HG03571 (cell line): Measurements from ENCODE around the gene IREB2.
"Not testable (repeated sequence)": the region's sequence is repeated elsewhere in the genome, so short reads cannot be mapped to it uniquely, and the experiment has no call there.

Source experiments
- ATAC-seq: cut with Tn5 transposase; IDR thresholded peaks from one replicate; pipeline ENCODE4 v1.9.1; 2021; ENCODE audit not compliant: unreplicated experiment

Gene IREB2

GRCh38 chr15:78437762-78438618, at the start of gene IREB2:
Gene IREB2, plus strand, starts transcription at chr15:78438216. Its CDS starts 122 bp downstream, at chr15:78438338.
- ATAC-seq = peak; percentile 81

DNA sequence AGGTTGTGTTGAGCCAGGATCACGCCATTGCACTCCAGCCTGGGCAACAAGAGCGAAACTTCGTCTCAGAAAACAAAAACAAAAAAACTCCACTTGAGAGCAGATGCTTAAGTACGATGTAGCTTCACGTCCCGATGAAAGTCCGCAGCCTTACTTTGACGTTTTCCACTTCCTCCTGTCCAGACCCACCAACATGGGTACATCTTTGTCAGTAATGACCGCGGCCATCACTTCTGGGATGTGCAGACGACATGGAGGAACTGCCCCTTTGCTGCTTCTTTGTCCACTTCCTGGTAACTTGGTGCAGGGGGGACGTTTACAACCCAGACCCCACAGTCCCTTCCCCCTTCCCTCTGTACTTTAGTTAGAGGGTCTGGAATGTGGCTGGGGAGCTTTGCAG, 49.2 kb upstream of the IREB2 start:
- ATAC-seq = no peak

DNA sequence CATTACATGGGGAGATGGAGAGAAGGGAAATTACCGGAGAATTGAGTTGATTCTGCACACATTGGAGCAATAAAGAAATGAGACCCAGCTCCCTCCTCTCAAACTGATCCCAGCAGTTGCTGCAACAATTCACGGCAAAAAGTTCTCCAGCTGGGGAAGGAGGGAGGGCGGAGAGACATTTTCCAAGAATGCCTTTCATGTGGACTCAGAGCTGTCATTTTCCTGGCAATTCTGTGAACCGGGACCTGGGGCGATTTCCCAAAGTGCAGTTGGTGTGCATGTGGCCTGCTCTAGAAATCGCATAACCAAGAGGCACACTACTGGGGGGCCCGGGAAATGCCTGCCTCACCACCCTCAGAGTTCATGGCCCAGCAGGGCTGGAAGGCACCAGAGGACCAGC, 48.7 kb upstream of the IREB2 start:
- ATAC-seq = no peak

DNA sequence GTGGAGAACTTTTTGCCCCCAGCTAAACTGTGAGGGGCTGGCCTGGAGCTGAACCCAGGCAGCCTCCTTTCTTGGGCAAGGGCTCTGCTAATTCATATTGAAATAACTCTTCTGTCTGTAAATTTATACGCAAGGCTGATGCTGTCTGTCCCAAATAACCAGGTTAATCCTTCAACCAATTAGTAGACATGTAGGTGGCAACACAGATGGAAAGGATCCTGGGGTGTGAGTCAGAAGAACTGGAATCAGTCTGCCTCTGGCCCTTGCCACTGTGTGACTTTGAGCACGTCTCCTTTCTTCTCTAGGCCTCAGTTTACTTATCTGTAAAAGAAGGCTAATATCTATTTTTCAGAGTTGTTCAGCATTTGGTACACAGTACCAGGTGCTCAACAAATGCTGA, 48.3 kb upstream of the IREB2 start:
- ATAC-seq = no peak

GRCh38 chr15:78390242-78390641, 47.8 kb upstream of the IREB2 start:
- no peak for ATAC-seq

DNA sequence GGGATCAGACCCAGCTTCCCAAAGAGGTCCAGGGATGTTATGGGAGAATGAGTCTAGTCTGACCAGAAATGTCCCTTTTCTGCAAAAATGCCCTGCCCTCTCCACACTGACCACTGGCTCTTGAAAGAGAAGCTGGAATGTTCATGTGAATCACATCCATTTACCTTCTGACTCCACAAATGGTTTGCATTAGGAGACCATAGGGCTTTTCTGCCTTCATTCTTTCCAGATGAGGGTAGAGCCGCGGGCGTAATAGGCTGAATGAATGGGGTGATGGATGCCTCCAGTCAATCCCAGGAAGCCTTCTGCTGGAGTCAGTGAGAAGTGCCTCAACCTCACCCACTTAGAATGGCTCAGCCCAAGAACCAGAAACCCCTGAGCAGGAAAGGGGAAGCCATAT, 47.2 kb upstream of the IREB2 start:
- ATAC-seq = no peak

GRCh38 chr15:78391781-78392180, 46.2 kb upstream of the IREB2 start:
- no peak for ATAC-seq

DNA sequence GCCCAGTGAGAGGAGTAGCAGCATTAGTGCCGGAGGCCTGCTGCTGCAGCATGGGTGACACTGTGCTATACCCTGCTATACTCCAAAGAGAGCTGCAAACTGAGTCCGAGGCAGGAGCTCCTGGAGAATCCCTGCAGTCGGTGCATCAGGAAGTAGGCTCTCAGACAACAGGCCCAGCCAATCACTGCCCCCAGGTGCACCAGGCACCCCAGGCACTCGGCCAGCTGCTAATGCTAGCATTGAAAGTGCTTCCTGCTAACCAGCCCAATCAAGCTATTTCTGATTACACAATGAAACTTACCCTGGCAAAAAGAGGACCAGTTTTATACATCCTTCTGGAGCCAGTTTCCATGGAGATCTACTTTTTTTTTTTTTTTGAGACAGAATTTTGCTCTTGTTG, 45.6 kb upstream of the IREB2 start:
- no peak for ATAC-seq

DNA sequence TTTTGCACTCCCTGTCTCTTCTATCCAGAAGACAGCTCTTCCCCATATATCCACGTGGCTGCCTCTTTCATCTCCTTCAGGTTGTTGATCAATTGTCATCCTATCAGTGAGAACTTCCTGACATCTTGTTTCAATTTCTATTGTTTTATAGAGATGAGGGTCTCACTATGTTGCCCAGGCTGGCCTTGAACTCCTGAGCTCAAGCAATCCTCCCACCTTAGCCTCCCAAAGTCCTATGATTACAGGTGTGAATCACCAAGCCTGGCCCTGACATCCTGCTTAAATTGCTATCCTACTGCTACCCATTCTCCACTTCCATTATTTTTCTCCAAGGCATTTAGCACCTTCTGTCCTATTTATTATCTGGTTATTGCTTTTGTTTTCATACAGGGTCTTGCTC, 44.9 kb upstream of the IREB2 start:
- ATAC-seq = no peak

- ATAC-seq = no peak
These were observed 44.0 kb upstream of the IREB2 start for GRCh38 chr15:78394026-78394425.

DNA sequence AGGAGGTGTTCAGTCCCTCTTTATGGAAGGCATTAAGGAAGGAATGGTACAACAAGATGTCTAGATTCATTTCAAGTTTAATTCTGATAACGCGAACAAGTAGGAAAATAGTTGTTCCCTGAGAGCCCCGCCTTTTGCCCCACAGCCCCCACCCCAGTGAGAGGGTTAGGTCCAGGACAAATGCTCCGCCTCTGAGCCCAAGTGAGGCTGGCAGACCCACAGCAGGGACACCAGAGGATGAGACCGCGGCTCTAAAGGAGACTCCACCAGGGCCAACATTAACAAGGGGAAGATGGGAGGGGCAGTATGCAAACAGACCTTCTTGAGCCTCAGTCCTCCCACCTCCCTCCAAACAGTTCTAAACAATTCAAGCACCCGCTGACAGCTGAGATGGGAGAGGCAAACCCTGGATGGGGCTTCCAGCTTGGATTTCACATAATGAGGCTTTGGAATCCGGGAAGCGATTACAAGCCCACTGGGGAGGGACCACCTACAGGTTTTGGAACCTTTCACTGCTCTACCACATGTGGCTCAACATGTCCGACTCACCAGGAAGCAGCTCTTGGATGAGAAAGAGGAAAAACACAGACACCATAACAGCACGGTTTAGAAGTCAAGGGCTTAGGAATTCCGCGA, 42.9 kb upstream of the IREB2 start:
- ATAC-seq = no peak

DNA sequence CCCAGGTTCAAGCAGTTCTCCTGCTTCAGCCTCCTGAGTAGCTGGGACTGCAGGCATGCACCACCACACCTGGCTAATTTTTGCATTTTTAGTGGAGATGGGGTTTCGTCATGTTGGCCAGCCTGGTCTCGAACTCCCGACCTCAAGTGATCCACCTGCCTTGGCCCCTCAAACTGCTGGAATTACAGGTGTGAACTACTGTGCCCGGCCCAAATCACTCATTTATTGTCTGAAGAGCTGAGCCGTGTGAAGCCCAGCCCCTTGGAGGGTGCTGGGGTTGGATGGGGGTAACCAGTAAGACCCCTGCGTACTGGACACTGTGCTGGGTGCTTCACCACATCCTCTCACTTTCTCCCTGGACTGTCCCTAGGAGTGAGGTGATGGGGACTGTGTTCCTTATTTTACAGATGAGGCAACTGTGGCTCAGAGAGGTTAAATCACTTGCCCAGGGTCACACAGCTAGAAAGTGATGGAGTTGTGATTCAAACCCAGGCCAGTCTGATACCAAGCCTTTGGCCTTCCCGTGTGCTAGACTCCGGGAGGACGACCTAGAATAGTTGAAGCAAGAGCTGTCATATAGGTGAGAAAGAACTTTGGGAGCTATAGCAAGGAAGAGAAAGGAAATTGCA, 41.7 kb upstream of the IREB2 start:
- no peak for ATAC-seq

- ATAC-seq = no peak
These were observed 41.0 kb upstream of the IREB2 start for GRCh38 chr15:78396976-78397375.

DNA sequence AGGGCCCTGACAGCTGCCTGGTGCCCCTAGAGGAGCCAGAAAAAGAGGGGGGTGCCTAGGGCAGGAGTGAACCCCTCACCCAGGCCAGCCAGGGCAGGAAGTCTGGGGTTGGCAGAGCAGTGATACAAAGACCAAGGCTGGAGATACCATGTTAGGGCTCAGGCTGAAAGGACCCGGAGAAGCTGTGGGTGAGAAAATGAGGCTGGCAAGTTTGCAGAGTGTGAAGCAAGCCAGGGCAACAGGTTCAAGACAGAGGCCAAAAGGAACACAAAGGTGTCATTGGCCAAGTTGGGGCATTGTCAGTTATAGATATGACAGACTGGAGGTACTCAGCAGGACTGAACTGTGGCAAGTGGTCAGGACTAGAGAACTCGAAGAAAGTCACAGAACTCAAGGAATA, 40.6 kb upstream of the IREB2 start:
- no peak for ATAC-seq

- ATAC-seq = no peak
These were observed 39.8 kb upstream of the IREB2 start for GRCh38 chr15:78398076-78398825.

DNA sequence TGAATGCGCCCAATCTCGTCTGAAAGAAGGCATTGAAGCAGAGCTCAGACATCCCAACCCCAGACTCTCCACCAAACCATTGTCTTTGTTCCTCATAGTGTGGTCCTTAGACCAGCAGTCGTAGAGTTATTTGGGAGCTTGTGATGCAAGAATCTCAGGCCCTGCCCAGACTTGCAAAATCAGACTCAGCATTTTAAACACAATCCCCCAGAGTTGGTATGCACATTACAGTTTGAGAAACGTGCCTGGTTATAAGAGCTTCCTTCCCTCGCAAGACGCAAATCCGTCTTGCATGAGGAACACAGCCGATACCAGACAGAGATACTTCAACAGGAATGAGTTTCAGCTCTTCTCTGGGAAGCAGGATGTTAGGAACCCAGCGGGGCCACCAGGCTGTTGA, 38.9 kb upstream of the IREB2 start:
- ATAC-seq = no peak

GRCh38 chr15:78402061-78402610, 35.9 kb upstream of the IREB2 start:
- ATAC-seq = no peak

GRCh38 chr15:78404125-78404524, 33.9 kb upstream of the IREB2 start:
- ATAC-seq = no peak

DNA sequence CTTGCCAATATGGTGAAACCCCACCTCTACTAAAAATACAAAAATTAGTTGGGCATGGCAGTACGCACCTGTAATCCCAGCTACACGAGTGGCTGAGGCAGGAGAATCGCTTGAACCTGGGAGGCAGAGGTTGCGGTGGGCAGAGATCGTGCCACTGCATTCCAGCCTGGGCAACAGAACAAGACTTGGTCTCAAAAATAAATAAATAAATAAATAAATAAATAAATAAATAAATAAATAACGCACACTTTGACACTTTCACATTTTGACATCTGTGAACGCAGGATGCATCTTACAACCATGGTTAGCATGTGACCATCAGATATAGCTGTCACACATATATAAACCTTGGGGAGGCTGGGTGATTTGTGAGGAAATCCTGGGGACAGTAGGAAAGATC, 33.2 kb upstream of the IREB2 start:
- ATAC-seq = not testable (repeated sequence)

DNA sequence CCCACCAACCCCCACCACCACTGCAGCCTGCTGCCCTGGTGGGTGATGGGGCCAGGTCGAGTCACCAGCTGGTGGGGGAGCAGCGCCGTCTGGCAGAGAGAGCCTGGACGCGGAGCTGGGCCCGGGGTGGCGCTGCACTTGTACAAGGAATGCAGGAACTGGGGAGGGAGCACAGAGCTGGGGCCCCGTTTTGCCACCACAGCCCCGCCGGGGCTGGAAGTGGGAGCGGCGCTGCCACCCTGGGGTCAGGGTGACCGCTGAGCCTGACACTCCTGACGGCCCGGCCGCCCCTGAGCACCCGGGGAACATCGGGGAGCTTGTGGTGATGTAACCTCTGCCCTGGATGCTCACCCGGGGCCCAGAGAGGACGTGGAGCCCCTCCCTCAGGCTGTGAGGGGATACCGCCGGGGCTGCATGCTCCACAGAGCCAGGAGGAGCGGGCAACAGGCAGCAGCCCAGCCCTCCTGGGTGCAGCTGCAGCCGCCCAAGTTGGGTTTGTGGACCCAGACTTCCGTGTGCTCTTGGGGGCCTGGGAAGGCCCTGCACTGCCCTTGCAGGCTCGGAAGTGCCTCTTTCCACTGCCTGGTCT, 32.6 kb upstream of the IREB2 start:
- no peak for ATAC-seq
